ENCODE results near the gene BMP8A.
"Not testable (repeated sequence)": the region's sequence is repeated elsewhere in the genome, so short reads cannot be mapped to it uniquely, and the experiment has no call there.

The BMP8A gene, protein sequence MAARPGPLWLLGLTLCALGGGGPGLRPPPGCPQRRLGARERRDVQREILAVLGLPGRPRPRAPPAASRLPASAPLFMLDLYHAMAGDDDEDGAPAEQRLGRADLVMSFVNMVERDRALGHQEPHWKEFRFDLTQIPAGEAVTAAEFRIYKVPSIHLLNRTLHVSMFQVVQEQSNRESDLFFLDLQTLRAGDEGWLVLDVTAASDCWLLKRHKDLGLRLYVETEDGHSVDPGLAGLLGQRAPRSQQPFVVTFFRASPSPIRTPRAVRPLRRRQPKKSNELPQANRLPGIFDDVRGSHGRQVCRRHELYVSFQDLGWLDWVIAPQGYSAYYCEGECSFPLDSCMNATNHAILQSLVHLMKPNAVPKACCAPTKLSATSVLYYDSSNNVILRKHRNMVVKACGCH

DNA sequence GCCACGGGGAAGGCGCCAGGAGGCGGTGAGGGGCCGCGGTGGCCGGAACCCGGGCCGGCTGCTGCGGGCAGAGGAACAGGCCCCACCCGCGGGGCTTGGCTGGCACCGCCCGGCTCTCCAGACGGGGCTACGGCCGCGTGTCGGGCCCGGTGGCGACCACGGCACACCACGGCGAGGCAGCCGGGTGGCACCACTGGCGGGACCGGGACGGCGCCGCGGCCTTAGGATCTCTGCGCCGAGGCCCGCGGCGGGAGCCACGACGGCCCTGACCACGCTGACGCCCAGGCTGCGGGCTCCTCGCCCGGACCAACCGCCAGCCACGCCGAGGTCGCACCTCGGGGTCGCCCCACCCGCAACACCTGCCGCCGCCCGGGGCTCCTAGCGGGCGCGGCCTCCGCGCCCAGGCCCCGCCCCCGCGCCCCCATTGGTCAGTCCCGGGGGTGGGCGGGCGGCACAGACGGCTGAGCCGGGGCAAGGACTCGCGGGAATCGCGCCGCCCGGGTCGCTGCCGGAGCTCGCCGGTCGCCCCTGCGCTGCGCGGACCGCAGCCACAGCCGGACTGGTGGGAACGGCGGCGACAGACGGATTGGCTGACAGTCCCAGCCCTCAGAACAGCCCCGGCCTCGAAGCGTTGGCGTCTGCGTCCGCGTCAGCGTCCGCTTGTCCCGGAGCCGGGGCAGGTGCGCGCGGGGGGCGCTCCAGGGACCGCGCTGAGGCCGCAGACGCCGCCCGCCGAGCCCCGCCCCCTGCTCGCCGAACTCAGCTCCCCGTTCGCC, at the start of gene BMP8A:
Gene BMP8A, plus strand, starts transcription at position 491 of the 776 bp plus-strand sequence. CDS start 356 bp downstream, outside the sequence.
- no peak for FAIRE-seq
- peak; percentile 80 for DNase-seq (ENCODE audit: extremely low spot score, insufficient read length, low read depth)

DNA sequence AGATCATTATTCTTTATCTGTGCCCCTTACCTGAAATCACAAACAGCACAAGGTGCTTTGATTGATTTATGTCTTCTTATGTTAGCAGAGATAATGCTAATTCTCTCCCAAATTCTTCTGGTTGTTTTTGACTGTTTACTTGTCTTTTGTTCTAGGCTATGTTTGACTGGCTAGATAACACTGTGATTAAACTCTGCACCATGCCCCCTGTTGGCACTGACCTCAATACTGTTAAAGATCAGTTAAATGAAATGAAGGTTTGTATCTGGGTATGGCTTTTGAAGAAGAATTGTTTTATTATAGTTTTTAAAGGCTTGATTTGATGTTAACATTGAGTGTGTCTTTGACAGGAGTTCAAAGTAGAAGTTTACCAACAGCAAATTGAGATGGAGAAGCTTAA, 49.6 kb upstream of the BMP8A start:
- FAIRE-seq (no peak), DNase-seq (ENCODE audit: extremely low spot score, insufficient read length, low read depth) (no peak)

DNA sequence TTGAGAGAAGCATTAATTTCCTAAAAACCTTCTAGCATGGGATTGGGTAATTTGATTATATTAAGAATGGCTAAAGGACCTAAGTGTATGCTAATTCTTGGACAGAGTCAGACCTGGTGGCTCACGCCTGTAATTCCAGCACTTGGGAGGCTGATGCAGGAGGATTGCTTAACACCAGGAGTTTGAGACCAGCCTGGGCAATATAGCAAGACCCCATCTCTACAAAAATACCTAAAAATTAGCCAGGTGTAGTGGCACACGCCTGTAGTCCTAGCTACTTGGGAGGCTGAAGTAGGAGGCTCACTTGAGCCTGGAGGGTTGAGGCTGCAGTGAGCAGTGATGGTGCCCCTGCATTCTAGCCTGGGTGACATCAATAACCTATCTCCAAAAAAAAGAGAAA, 45.9 kb upstream of the BMP8A start:
- DNase-seq (ENCODE audit: extremely low spot score, insufficient read length, low read depth) (no peak), FAIRE-seq (no peak)

DNA sequence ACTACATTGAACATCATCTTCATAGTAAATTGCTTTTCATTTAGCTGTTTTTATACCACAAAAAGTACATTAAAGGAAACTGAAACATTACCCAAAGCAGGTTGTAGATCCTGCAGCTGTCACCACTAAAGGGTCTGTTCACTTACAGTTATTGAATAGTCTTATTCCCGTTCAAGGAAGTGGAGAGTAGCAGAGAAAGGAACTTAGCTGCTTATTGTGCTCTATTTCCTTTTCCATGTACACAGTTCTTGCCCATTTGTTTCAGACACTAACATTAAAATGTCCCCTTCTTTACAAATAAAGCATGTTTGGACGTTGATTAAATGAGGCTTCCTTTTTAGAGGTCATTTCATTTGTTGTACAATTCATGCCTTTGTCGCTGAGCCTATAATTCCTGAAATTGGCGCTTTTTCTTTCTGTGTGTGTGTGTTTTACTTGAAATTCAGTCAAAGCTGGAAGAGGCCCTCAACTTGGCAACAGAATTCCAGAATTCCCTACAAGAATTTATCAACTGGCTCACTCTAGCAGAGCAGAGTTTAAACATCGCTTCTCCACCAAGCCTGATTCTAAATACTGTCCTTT, 44.4 kb upstream of the BMP8A start:
- DNase-seq (ENCODE audit: extremely low spot score, insufficient read length, low read depth) (no peak), FAIRE-seq (no peak)

DNA sequence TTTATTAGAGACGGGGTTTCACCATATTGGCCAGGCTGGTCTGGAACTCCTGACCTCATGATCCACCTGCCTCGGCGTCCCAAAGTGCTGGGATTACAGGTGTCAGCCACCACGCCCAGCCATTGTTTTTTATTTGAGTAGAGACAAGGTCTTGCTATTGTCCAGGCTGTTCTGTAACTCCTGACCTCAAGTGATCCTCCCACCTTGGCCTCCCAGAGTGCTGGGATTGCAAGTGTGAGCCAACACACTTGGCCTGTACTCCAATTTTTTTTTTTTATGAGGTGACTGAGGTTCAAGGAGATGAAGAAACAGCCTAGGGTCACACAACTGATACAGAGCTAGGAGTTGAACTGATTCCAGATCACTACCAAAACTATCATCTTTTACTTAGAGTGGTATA, 41.4 kb upstream of the BMP8A start:
- not testable (repeated sequence) for FAIRE-seq; DNase-seq (ENCODE audit: extremely low spot score, insufficient read length, low read depth)

DNA sequence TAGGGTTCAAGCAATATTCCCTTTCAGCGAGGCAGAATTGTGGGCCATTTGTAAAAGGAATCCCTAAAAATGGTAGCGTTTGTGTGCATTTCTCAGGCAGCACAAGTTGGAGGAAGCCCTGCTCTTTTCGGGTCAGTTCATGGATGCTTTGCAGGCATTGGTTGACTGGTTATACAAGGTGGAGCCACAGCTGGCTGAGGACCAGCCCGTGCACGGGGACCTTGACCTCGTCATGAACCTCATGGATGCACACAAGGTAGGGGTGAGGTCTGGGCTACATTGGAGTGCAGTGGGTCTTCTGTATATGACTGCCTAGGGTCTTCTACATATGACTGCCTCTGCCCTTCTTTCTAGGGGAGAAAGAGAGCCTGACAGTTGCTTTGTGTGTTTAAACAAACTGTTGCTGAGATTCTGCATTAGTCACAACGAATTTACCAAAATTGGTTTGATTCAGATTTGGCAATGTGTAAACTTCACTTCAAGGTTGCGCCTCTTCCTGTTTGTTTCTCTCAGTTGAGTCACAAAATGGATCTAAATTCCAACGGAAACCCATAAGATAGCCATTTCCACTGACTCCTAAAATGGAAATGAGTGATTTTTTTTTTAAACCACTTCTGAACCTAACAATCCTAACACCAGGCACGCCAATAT, 40.4 kb upstream of the BMP8A start:
- no peak for DNase-seq (ENCODE audit: extremely low spot score, insufficient read length, low read depth)
- no peak for FAIRE-seq

DNA sequence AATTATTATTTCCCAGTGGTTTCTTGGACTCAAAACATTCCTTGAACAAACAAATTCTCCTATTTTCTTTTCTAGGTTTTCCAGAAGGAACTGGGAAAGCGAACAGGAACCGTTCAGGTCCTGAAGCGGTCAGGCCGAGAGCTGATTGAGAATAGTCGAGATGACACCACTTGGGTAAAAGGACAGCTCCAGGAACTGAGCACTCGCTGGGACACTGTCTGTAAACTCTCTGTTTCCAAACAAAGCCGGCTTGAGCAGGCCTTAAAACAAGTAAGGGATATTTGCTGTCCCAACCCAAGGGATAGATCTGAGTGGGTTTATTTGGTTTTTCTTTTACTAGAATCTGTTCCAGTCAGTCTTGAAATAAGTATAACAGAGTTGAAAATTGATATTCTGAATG, 39.4 kb upstream of the BMP8A start:
- no peak for DNase-seq (ENCODE audit: extremely low spot score, insufficient read length, low read depth)
- FAIRE-seq = no peak

DNA sequence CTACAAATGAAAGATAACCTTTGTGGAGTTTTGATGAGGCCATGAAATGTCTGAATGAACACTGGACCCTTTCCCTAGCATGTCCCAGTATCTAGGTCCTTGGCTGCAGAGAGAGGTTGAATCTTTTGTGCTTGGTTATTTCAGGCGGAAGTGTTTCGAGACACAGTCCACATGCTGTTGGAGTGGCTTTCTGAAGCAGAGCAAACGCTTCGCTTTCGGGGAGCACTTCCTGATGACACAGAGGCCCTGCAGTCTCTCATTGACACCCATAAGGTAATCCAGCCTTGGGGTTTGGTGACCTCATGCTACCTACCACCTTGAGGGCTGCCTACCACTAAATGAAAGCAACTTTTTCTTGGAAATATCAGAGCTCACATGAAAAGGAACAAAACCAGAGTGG, 38.9 kb upstream of the BMP8A start:
- no peak for DNase-seq (ENCODE audit: extremely low spot score, insufficient read length, low read depth)
- no peak for FAIRE-seq

DNA sequence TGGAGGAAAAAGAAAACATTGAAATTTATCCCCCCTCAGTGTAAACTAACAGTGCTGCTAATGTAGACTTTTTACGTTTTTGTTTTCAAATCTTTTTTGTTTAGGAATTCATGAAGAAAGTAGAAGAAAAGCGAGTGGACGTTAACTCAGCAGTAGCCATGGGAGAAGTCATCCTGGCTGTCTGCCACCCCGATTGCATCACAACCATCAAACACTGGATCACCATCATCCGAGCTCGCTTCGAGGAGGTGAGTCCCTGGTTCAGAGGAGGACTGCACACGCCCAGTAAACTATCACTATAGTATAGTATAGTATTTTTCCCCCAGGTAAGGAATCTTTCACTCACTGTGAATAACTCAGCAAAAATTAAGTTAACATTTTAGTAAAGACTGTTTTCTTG, 37.8 kb upstream of the BMP8A start:
- DNase-seq (ENCODE audit: extremely low spot score, insufficient read length, low read depth) = no peak
- FAIRE-seq = no peak

DNA sequence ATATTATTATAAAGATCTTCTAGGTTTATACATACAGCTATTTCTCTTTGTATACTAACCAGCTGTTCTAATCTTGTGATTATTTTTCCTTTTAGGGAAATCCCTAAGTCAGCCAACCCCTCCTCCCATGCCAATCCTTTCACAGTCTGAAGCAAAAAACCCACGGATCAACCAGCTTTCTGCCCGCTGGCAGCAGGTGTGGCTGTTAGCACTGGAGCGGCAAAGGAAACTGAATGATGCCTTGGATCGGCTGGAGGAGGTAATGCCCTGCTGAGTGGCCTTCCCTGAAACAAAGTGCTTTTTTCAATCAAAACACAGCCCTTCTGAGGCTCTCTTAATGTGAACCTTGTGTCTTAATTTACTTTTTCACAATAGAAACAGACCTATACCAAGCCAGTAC, 32.4 kb upstream of the BMP8A start:
- FAIRE-seq (no peak), DNase-seq (ENCODE audit: extremely low spot score, insufficient read length, low read depth) (no peak)

DNA sequence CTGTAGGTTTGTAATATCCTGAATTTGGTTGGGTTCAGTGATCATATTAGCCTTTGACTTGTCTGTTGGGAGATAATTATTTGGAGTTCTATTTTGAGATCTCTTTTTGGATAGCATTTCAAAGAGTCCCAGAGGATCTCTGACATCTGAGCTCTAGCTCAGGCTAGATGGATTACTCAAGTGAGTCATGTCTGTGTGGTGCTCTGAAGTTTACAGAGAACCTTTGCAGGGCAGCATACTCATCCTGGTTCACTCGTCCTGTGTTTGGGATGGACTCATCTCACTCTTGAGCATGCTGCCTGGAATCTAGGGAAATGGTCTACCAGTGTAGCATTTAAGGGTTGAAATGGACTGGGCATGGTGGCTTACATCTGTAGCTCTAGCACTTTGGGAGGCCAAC, 29.4 kb upstream of the BMP8A start:
- DNase-seq (ENCODE audit: extremely low spot score, insufficient read length, low read depth) (no peak), FAIRE-seq (no peak)

DNA sequence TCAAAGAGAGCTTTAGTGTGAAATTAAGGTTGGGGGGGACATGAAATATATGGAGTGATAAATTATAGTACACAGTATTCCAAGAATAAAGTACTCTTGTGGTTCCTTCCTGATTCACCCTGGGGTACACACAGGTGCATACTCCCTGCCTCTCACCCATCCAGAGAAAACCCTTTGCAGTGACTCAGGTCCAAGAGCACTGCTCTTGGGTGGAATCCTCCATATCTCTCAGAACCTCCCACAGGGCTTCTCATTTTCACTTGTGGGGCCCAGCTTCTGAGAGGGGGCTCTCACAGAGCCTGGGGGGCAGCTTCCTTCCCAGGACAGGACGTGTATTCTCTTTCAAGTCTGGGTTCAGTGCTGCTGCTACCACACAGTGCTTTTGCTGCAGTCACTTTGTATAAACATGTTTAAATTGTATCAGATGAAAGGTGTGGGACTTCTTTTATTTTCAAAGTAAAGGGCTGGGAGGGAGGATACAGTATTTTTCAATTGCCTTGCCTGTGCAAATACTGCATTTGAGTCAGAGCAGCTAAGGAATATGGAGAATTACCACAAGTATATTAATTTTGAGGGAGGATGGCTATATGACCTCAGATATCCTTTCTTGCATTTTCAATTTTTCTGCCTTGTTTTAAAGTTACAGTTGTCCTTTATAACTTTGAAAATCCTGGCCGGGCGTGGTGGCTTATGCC, 24.9 kb upstream of the BMP8A start:
- FAIRE-seq (no peak), DNase-seq (ENCODE audit: extremely low spot score, insufficient read length, low read depth) (no peak)

DNA sequence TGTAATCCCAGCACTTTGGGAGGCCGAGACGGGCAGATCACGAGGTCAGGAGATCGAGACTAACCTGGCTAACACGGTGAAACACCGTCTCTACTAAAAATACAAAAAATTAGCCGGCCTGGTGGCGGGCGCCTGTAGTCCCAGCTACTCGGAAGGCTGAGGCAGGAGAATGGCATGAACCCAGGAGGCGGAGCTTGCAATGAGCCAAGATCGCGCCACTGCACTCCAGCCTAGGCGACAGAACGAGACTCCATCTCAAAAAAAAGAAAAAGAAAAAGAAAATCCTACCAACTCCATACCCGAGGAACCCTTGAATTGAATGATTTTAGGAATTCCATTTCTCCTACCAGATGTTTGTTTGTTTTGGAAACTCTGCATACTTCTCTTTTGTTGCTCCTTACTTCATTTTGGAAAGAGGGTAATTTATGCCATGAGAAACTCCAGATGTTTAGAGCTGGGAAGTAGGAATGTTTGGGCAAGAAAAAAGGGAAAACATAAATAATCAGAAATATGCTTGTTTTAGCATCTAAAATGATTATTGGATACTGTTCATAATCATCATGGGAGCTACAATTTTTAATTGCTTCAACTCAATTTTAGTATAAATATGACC, 24.2 kb upstream of the BMP8A start:
- not testable (repeated sequence) for DNase-seq (ENCODE audit: extremely low spot score, insufficient read length, low read depth); FAIRE-seq

DNA sequence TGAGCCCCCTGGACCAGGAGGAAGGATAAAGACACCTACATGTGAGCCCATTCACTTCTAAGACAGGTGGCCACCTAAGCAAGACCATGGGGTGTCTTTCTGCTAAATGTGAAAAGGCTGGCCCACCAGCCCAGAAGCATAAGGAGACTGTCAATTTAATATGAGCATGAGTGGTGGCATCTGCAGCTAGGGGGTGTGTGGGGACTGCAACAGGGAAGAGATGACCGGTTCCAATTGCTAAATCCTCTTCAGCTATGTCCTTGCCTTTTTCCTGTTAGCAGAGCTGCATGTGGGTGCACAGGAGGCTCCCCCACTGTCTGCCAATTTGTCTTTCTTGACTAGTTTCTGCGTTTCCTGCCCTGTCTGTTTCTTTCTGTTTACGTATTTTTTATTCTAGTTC, 22.3 kb upstream of the BMP8A start:
- DNase-seq (ENCODE audit: extremely low spot score, insufficient read length, low read depth) = no peak
- FAIRE-seq = no peak

DNA sequence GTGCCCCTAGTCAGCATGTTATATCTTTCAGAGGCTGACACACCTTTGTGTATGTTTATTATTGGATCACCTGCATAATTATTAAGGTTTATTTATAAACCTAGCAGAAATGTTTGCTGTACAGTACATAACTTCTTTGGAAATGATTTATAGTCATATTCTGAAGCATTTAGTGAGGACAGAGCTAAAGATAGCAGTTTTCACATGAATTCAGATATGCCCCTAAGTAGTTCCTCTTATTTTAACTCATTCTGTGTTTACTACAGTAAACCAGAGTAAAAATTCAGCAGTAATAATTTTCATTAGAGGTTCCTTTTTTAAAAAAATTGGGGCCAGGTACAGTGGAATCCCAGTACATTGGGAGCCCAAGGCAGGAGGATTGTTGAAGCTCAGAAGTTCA, 21.4 kb upstream of the BMP8A start:
- no peak for FAIRE-seq
- no peak for DNase-seq (ENCODE audit: extremely low spot score, insufficient read length, low read depth)

DNA sequence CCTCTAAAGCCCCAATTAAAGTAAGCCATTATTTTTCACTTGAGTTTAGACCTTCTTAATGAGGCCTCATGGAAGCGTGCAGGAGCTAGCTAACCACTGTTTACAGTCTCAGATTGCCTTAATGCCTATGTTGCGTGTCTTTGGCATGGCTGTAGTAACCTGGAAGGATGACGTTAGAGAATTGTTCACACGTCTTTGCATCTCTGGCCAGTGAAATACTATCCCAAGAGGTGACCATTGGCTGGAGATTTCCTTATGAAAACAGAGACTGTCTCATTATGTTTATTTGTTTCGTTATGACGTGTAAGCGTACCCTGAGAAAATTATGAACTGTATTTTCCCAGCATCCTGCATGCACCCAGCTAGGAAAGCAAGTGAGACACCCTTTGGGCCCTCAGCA, 18.6 kb upstream of the BMP8A start:
- FAIRE-seq (no peak), DNase-seq (ENCODE audit: extremely low spot score, insufficient read length, low read depth) (no peak)

DNA sequence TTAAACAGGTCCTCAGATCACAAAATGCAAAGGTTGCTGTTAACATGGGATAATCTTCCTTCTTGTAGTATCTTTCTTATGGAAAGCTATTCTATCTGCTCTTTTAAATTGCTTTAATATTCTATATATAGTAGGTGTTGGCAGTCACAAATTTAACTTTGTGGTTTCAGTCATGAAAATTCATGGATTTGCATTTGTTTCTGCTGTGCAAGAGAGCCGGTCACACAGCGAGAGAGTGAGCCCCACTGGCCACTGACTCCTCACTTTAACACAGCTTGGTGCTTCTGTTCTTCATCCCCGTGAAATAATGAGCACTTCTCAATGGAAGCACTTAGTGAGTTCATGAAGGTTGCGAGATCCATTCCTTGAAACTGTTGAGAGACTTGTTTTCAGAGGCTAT, 18.1 kb upstream of the BMP8A start:
- FAIRE-seq (no peak), DNase-seq (ENCODE audit: extremely low spot score, insufficient read length, low read depth) (no peak)

DNA sequence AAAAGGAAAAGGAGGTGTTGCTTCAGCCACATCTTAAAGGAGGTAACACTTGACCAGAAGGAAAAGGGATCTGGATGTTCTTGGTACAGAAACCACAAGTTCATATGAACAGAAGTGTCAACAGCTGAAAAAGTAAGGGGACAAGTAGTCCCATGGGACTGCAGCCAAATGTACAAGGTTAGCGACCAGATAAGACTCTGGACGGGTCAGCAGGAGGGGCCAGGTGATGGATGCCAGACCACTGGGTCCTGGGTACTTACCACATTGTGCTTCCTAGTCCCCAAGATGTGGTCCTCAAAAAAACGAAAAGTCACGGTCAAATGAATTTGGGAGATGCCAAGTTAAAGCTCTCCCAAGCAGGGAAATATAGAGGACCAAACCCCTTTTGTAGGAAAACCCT, 16.6 kb upstream of the BMP8A start:
- DNase-seq (ENCODE audit: extremely low spot score, insufficient read length, low read depth) (no peak), FAIRE-seq (no peak)

DNA sequence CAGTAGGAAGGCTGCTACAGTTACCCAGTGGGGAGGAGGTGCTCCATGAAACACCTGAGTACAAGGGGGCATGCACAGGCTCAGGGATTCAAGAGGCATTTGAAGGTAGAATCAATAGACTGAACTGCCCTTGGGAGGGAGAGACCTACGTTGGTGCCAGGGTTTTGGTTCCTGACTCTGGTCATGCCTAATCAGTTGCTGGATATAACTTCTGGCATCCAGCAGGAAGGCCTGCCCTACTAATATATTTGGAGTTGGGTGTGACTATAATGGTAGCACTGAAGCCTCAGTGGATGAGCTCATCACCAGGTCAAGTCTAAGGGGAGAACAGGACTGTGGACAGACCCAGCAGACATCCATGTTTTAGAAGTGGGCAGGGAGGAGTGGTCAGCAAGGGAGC, 15.9 kb upstream of the BMP8A start:
- DNase-seq (ENCODE audit: extremely low spot score, insufficient read length, low read depth); FAIRE-seq: not testable (repeated sequence)

Data from GM18507 (cell line).